ENCODE results near the gene HIRA.
A peak's percentile ranks its signal among the peaks of the same experiment; 100 is the strongest.

HIRA gene

DNA sequence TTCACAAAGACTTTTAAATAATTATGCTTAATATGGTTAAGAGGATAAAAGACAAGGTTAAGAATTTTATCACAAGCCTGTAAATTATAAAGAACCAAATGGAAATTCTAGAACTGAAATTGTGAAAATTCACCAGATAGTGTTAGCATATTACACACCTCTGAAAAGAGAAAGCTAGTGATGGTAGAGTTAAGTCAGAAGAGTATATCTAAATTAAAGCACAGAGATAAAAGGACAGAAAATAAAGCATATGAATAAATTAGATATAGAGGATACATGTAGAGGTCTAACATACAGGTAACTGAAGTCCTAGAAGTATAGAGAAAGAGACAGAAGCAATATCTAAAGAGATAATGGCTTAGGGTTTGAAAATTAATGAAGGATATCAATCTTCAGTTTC, 135.8 kb downstream of the HIRA start:
- Histone ChIP-seq H3K27me3 (no peaks in the 10 kb centered on the region), H3K36me3 (no peaks in the 10 kb centered on the region), H3K4me3 (no peak overlapping the region), H3K4me1 (peaks cover 0 to 20% (median 10%) of the 10 kb centered on the region in 4 donors), H3K27ac (no peak overlapping the region), H3K9me3 (no peaks in the 10 kb centered on the region)
- intact Hi-C loops (cut with DNase I; ENCODE audit: low total_unique reads) = loop anchor here (10.0 kb wide), 1 partner anchor 419 kb away; the partner anchor contains the start of gene SEPTIN5
- TF ChIP-seq, protein P1, sequence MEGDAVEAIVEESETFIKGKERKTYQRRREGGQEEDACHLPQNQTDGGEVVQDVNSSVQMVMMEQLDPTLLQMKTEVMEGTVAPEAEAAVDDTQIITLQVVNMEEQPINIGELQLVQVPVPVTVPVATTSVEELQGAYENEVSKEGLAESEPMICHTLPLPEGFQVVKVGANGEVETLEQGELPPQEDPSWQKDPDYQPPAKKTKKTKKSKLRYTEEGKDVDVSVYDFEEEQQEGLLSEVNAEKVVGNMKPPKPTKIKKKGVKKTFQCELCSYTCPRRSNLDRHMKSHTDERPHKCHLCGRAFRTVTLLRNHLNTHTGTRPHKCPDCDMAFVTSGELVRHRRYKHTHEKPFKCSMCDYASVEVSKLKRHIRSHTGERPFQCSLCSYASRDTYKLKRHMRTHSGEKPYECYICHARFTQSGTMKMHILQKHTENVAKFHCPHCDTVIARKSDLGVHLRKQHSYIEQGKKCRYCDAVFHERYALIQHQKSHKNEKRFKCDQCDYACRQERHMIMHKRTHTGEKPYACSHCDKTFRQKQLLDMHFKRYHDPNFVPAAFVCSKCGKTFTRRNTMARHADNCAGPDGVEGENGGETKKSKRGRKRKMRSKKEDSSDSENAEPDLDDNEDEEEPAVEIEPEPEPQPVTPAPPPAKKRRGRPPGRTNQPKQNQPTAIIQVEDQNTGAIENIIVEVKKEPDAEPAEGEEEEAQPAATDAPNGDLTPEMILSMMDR (IDR thresholded peaks at IDR 0.05) = no peak
- no peak for DNase-seq

DNA sequence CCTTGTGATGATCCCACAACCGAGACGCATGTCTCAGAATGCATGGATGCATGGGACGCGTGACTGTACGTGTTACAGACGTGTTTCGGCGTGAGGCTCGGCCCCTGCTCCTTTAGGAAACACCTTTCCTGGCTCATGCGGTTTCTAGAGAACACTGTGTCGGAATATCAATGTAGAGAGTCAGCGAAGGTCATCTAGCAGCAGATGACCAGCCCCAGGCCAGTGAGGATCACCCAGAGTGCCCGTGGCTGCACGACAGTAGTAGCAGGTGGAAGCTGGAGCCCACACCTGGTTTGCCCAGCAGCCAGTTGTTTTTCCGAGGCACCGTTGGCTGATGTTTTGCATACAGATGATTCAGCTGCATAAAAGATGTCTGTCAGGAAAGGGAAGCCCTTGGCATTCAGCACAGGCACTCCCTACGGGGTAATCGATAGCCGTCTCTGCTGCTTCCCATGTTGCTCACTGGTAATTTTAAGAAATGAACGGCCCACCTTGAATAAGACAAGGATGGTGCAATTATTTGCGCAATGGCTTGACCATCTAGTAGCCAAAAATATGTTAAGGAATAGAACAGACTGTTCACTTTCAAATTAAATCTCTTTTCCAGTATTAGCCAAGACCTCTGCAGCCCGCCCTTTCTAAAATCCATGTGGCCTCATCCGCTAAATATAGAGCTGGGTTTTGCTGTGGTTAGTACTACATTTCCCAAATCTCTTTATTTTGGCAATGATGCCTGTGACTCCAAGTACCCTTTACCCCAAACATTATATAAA, 138.9 kb downstream of the HIRA start:
- no peaks in the 10 kb centered on the region for H3K36me3 ChIP-seq
- no peaks in the 10 kb centered on the region for H3K27me3 ChIP-seq
- no peaks in the 10 kb centered on the region for H3K9me3 ChIP-seq
- peak overlapping the region; percentile 61 to 98 for H3K4me3 ChIP-seq
- TF ChIP-seq, protein P1 (IDR thresholded peaks at IDR 0.05) = no peak
- intact Hi-C loops (cut with DNase I; ENCODE audit: low total_unique reads) = loop anchor here (5.0 to 10.0 kb wide), 2 partner anchors 110 to 422 kb away; partner anchors contain the start of gene SEPTIN5
- H3K4me1 ChIP-seq = peaks cover 0 to 31% (median 17%) of the 10 kb centered on the region in 4 donors
- peak overlapping the region; percentile 90 to 92 for H3K27ac ChIP-seq
- DNase-seq = peak; percentile 71 to 77

DNA sequence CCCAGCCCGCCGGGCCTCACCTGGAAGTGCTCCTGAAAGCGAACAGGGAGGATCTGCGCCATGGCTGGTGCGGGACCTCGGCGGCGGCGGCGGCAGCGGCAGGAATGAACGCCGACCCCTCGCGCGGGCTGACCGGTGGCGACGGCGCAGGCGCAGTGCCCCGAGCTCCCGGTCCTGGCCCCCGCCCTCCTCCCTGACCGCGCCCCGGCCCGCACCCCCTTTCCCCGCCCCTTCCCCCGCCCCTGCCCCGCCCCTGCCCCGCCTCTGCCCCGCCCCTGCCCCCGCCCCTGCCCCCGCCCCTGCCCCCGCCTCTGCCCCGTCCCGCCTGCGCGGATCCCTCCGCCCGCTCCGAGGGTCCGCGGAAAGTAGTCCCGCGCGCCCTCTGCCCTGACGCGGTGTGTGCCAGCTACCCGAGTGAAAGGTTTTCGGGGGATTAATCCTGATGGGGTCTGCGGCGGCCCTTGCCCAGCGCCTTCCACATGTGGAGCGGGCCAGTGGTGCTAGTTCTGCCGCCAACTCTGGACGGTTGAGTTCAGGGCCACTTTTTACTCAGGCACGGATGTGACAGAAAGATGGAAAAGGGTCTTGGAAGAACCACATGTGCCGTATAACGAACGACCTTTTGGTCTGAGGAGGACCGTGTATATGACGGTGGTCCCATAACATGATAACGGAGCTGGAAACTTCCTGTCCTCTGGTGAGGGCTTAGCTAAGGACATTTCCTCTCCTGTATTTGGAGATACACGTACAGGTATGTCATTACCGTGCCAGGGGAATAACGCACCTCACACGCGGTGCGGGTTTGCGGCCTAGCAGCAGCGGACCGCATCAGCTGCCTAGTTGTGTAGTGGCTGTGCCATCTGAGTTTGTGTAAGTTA, 139.7 kb downstream of the HIRA start, which contains the start of gene CLTCL1:
CLTCL1 (minus strand) TSS at position 140 of the 878 bp plus-strand sequence; CDS start at position 62, 78 bp downstream.
- TF ChIP-seq, protein P1 (IDR thresholded peaks at IDR 0.05) = no peak
- H3K4me1 ChIP-seq = peaks cover 0 to 31% (median 17%) of the 10 kb centered on the region in 4 donors
- H3K9me3 ChIP-seq = no peaks in the 10 kb centered on the region
- intact Hi-C loops (cut with DNase I; ENCODE audit: low total_unique reads) = loop anchor here (5.0 to 10.0 kb wide), 2 partner anchors 110 to 423 kb away; partner anchors contain the start of gene SEPTIN5
- no peaks in the 10 kb centered on the region for H3K36me3 ChIP-seq
- H3K27me3 ChIP-seq = no peaks in the 10 kb centered on the region
- peak within 1 kb of the TSS; percentile 61 to 98 for H3K4me3 ChIP-seq
- DNase-seq = peak; percentile 59 to 90
- H3K27ac ChIP-seq = peak within 1 kb of the TSS; percentile 90 to 92

DNA sequence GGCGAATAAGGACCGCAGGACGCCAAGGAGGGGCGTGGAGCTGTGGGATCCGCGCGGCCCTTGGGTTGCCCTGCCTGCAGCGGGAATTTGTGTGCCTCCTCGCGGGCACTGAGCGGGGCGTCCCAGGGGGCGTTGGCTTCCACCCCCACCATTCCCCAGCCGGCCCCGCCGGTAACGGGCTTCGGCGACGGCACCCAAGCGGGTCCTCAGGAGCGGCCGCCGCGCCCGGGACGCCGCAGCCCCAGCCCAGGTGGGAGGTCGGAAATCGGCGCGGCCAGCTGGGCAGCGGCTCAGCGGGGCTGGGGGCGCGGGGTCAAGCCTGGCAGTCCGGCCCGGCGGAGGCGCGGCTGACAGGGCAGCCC, 140.3 kb downstream of the HIRA start:
- Histone ChIP-seq H3K27ac (peak overlapping the region; percentile 90 to 92), H3K9me3 (no peaks in the 10 kb centered on the region), H3K4me1 (peaks cover 0 to 32% (median 17%) of the 10 kb centered on the region in 4 donors), H3K27me3 (no peaks in the 10 kb centered on the region), H3K36me3 (no peaks in the 10 kb centered on the region), H3K4me3 (peak overlapping the region; percentile 61 to 98)
- intact Hi-C loops (cut with DNase I; ENCODE audit: low total_unique reads) = loop anchor here (5.0 to 10.0 kb wide), 2 partner anchors 109 to 424 kb away; partner anchors contain the start of gene SEPTIN5
- TF ChIP-seq, protein P1 (IDR thresholded peaks at IDR 0.05) = no peak
- DNase-seq = peak; percentile 27 to 72

Data from tibial artery (tissue), 4 donors.